Endothelial cell of umbilical vein (primary cell): Measurements from ENCODE around the gene PPY. TPM values are rescaled to one million over a fixed set of nuclear protein-coding genes. Genes with fewer than 3 reads are reported as not detected.
"Not testable (repeated sequence)": the region's sequence is repeated elsewhere in the genome, so short reads cannot be mapped to it uniquely, and the experiment has no call there.

Experiments used
- BruUV-seq: library from RNA; stranded (reverse); fragments of 400-500 nt; replicated peaks from 2 replicates; lab custom pipeline; 2021; lab: Mats Ljungman, UMichigan
- CTCF ChIA-PET: fragments of 300-600, 350-600 bp; sonication (Branson Sonifier 250); formaldehyde crosslinking; loops from one replicate; lab custom pipeline; 2021; ENCODE audit warnings: antibody characterized with exemption, inconsistent platforms; lab: Charles Lee
- POLR2A ChIA-PET: fragments of 300-600, 350-600 bp; sonication (Branson Sonifier 250); formaldehyde crosslinking; loops from one replicate; lab custom pipeline; 2021; ENCODE audit warnings: antibody characterized with exemption, inconsistent platforms; lab: Charles Lee
- DNase-seq: peaks from one replicate; pipeline ENCODE4 v3.0.0-alpha.2; 2011; ENCODE audit warnings: low read depth, low spot score
- FAIRE-seq: peaks from 2 replicates; lab custom pipeline; 2011; peaks lifted over from hg19 to GRCh38; lab: Jason Lieb, UNC
- H2AFZ ChIP-seq: 2 replicates; pipeline ENCODE4 v1.6.0; 2012; ENCODE audit warnings: low read depth, low read length, control low read depth, inconsistent platforms
- H3K27ac ChIP-seq: 2 replicates; pipeline ENCODE4 v1.5.1; 2011; ENCODE audit warnings: low read depth, mild to moderate bottlenecking, control low read depth, low read length, moderate library complexity; ENCODE audit not compliant: insufficient read depth
- H3K27me3 ChIP-seq, 2 experiments: 2 replicates each; pipeline versions ENCODE4 v1.6.0 to v1.6.1; 2011; ENCODE audit warnings: low read length in 2 of 2, mixed read lengths in 1 of 2; ENCODE audit not compliant: control insufficient read depth in 2 of 2, insufficient read depth in 2 of 2
- H3K36me3 ChIP-seq, 2 experiments: 2 replicates in 1 of 2; 3 replicates in 1 of 2; pipeline ENCODE4 v1.5.1; 2011; ENCODE audit warnings: low read length in 2 of 2, mild to moderate bottlenecking in 1 of 2, moderate library complexity in 1 of 2; ENCODE audit not compliant: control insufficient read depth in 2 of 2, insufficient read depth in 2 of 2; ENCODE audit errors: extremely low read depth in 1 of 2
- H3K4me1 ChIP-seq: 3 replicates; pipeline ENCODE4 v1.5.1; 2011; ENCODE audit warnings: mild to moderate bottlenecking, low read length; ENCODE audit not compliant: control insufficient read depth, insufficient read depth; ENCODE audit errors: extremely low read depth
- H3K4me2 ChIP-seq: 2 replicates; pipeline ENCODE4 v1.6.1; 2011; ENCODE audit warnings: low read length, control low read depth, mixed read lengths; ENCODE audit not compliant: insufficient read depth
- H3K4me3 ChIP-seq, 3 experiments: fragments of 200-600 bp in 1 of 3; sonication (generic), shearing (Covaris generic) in 1 of 3; replicated peaks in 1 of 3; 2 replicates each; pipeline ENCODE4 v1.5.1; 2011 to 2016; ENCODE audit warnings: control low read depth in 3 of 3, low read length in 3 of 3, mild to moderate bottlenecking in 2 of 3, inconsistent platforms in 1 of 3, low read depth in 1 of 3, moderate library complexity in 1 of 3; ENCODE audit not compliant: insufficient read depth in 1 of 3
- H3K79me2 ChIP-seq: 2 replicates; pipeline ENCODE4 v1.6.0; 2012; ENCODE audit warnings: low read length, inconsistent platforms; ENCODE audit not compliant: control insufficient read depth, insufficient read depth
- H3K9ac ChIP-seq: replicated peaks from 2 replicates; pipeline ENCODE3; 2011; ENCODE audit warnings: low read length, control low read depth; ENCODE audit not compliant: insufficient read depth; ENCODE audit errors: extremely low read depth
- H3K9me1 ChIP-seq: replicated peaks from 3 replicates; pipeline ENCODE4 v1.6.0; 2011; ENCODE audit warnings: mild to moderate bottlenecking, low read length; ENCODE audit not compliant: control insufficient read depth, insufficient read depth; ENCODE audit errors: extremely low read depth
- H3K9me3 ChIP-seq: replicated peaks from 2 replicates; pipeline ENCODE4 v1.5.1; 2012; ENCODE audit warnings: low read length, inconsistent platforms; ENCODE audit not compliant: control insufficient read depth, insufficient read depth
- H4K20me1 ChIP-seq: replicated peaks from 2 replicates; pipeline ENCODE3; 2011; ENCODE audit warnings: mild to moderate bottlenecking, low read length; ENCODE audit not compliant: control insufficient read depth, insufficient read depth; ENCODE audit errors: extremely low read depth
- FOS ChIP-seq: IDR thresholded peaks from 2 replicates; pipeline ENCODE4 v1.6.1; 2011; ENCODE audit warnings: mild to moderate bottlenecking, low read length, moderate library complexity, borderline replicate concordance; ENCODE audit not compliant: insufficient read depth
- GATA2 ChIP-seq: IDR thresholded peaks from 2 replicates; pipeline ENCODE4 v1.7.0; 2011; ENCODE audit warnings: low read depth, mild to moderate bottlenecking, moderate library complexity, mixed read lengths, low read length; ENCODE audit not compliant: insufficient read length, insufficient read depth
- JUN ChIP-seq: IDR thresholded peaks from 2 replicates; pipeline ENCODE4 v1.6.1; 2011; ENCODE audit warnings: borderline replicate concordance, low read depth; ENCODE audit not compliant: insufficient read length, insufficient read depth
- MYC ChIP-seq: IDR thresholded peaks from one replicate; pipeline ENCODE4 v1.6.1; 2011; ENCODE audit warnings: mild to moderate bottlenecking, low read depth, low read length
- POLR2A ChIP-seq: IDR thresholded peaks from 2 replicates; pipeline ENCODE4 v1.6.1; 2012; ENCODE audit warnings: low read depth, mild to moderate bottlenecking, control low read depth, low read length
- POLR2AphosphoS5 ChIP-seq: IDR thresholded peaks from 2 replicates; pipeline ENCODE4 v1.6.1; 2012; ENCODE audit warnings: low read depth, mild to moderate bottlenecking, control low read depth, low read length, moderate library complexity; ENCODE audit not compliant: insufficient read depth
- dilution Hi-C: fragments of 300-500 bp; cut with MboI; formaldehyde crosslinking; loops from one replicate; pipeline ENCODE4 v1.15.0; 2019; ENCODE audit warnings: low sequenced_read_pairs; ENCODE audit not compliant: extremely low pct_ligation_motif_present
- intact Hi-C: fragments of 100-400 bp; cut with micrococcal nuclease; formaldehyde crosslinking; loops from one replicate; pipeline ENCODE4 v1.10.0; 2022
- polyA plus RNA-seq, 4 experiments: library from polyadenylated mRNA; depleted of rRNA in 3 of 4; stranded (reverse) in 3 of 4; unstranded in 1 of 4; fragments of >200 nt; gene quantifications; 2 replicates each; pipeline versions ENCODE4 v1.2.1 to v1.2.3, GENCODE V29; 2011 to 2012; ENCODE audit warnings: missing spikeins in 1 of 4
- total RNA-seq: library from RNA; stranded (reverse); gene quantifications from 2 replicates; pipeline ENCODE4 v1.2.3, GENCODE V29; 2021
- TF ChIP-seq, protein P1 (sequence below), 2 donors: IDR thresholded peaks; 1 replicate in 1 of 2; 2 replicates in 1 of 2; pipeline ENCODE4 v1.5.1; 2011; ENCODE audit warnings: low read length in 2 of 2, mild to moderate bottlenecking in 2 of 2, moderate library complexity in 2 of 2, control low read depth in 1 of 2, inconsistent platforms in 1 of 2, low read depth in 1 of 2; ENCODE audit not compliant: insufficient read depth in 1 of 2; ENCODE audit errors: extremely low read depth in 1 of 2
- TF ChIP-seq, protein P2 (sequence below): IDR thresholded peaks from 2 replicates; pipeline ENCODE4 v1.6.1; 2011; ENCODE audit not compliant: insufficient read depth, insufficient read length

PPY gene
- total and polyA plus RNA-seq, 2 donors (not counting 3 experiments of a cell fraction or from before 2014, with no cell fraction given), result not detected

DNA sequence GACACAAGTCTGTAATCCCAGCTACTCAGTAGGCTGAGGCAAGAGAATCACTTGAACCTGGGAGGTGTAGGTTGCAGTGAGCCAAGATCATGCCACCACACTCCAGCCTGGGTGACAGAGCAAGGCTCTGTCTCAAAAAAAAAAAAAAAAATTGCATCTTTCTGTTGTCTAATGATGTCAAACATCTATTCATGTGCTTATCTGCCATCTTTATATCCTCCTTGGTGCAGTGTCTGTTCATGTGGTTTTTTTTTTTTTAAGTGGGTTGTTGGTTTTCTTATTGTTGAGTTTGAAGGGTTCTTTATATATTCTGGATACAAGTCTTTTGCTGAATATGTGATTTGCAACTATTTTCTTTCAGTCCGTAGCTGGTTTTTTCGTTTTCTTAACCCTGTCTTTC, 29.2 kb upstream of the PPY start:
- H3K9me1 ChIP-seq, H3K9me3 ChIP-seq, H3K4me1 ChIP-seq, H4K20me1 ChIP-seq, H3K9ac ChIP-seq, H3K27me3 ChIP-seq, BruUV-seq, dilution Hi-C loops, H3K4me3 ChIP-seq, H3K36me3 ChIP-seq, H2AFZ ChIP-seq, H3K79me2 ChIP-seq, intact Hi-C loops, DNase-seq, H3K27ac ChIP-seq, FAIRE-seq, H3K4me2 ChIP-seq, POLR2A ChIA-PET: not testable (repeated sequence)
- CTCF ChIA-PET, result interaction anchor here (1.1 to 1.7 kb wide), 3 partner anchors 18 to 70 kb away, joined by 3 to 4 read pairs (median 4); no protein-coding TSS in a partner anchor

DNA sequence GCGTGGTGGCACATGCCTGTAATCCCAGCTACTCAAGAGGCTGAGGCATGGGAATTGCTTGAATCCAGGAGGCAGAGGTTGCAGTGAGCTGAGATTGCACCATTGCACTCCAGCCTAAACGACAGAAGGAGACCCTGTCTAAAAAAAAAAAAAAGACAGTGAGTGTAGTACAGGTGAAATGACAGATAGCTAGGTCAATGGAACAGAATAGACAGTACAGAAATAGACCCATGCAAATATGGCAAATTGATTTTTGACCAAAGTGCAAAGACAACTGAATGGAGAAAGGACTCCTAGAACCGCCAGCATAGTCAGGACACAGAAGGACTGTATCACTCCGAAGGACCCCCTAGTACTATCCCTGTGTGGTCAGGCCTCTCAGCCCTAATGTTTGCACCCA, 28.1 kb upstream of the PPY start:
- no peak for DNase-seq
- H3K4me2 ChIP-seq, result no peak overlapping the region
- H2AFZ ChIP-seq, result no peak overlapping the region
- no peaks in the 10 kb centered on the region for H3K4me1 ChIP-seq
- no peaks in the 10 kb centered on the region for H3K9me3 ChIP-seq
- no peaks in the 10 kb centered on the region for H3K9me1 ChIP-seq
- no peak for FAIRE-seq
- CTCF ChIA-PET, result interaction anchor here (1.7 kb wide), 1 partner anchor 26 kb away, joined by 4 read pairs; no protein-coding TSS in a partner anchor
- intact Hi-C loops (no loop called here), dilution Hi-C loops (no loop called here)
- H3K27ac ChIP-seq, result no peak overlapping the region
- POLR2A ChIA-PET, result interaction anchor here (0.6 to 0.7 kb wide), 3 partner anchors 21 to 913 kb away, joined by 3 to 6 read pairs (median 4); no protein-coding TSS in a partner anchor
- TF ChIP-seq MYC (no peak), JUN (no peak), POLR2AphosphoS5 (no peak), FOS (no peak), GATA2 (no peak), POLR2A (no peak)
- TF ChIP-seq, protein P1, sequence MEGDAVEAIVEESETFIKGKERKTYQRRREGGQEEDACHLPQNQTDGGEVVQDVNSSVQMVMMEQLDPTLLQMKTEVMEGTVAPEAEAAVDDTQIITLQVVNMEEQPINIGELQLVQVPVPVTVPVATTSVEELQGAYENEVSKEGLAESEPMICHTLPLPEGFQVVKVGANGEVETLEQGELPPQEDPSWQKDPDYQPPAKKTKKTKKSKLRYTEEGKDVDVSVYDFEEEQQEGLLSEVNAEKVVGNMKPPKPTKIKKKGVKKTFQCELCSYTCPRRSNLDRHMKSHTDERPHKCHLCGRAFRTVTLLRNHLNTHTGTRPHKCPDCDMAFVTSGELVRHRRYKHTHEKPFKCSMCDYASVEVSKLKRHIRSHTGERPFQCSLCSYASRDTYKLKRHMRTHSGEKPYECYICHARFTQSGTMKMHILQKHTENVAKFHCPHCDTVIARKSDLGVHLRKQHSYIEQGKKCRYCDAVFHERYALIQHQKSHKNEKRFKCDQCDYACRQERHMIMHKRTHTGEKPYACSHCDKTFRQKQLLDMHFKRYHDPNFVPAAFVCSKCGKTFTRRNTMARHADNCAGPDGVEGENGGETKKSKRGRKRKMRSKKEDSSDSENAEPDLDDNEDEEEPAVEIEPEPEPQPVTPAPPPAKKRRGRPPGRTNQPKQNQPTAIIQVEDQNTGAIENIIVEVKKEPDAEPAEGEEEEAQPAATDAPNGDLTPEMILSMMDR (IDR thresholded peaks at IDR 0.05; ENCODE audit: extremely low read depth in 1 of 2, insufficient read depth in 1 of 2, low read depth in 1 of 2, low read length in 2 of 2), result no peak
- TF ChIP-seq, protein P2, sequence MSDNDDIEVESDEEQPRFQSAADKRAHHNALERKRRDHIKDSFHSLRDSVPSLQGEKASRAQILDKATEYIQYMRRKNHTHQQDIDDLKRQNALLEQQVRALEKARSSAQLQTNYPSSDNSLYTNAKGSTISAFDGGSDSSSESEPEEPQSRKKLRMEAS, result no peak
- H3K27me3 ChIP-seq, result peaks cover 10% of the 10 kb centered on the region in 2 experiments
- H3K79me2 ChIP-seq, result no peaks in the 10 kb centered on the region
- no peak overlapping the region for H3K4me3 ChIP-seq
- H3K36me3 ChIP-seq, result no peaks in the 10 kb centered on the region
- H3K9ac ChIP-seq, result no peak overlapping the region
- no TSS peak for BruUV-seq
- H4K20me1 ChIP-seq, result no peaks in the 10 kb centered on the region
